SW 1271 (cell line): ENCODE measurements around the gene LTBP1.

Source experiments
- DNase-seq, 2 experiments: peaks; one replicate each; lab custom pipeline; 2025; lab: John Stamatoyannopoulos, UW

Gene LTBP1

DNA sequence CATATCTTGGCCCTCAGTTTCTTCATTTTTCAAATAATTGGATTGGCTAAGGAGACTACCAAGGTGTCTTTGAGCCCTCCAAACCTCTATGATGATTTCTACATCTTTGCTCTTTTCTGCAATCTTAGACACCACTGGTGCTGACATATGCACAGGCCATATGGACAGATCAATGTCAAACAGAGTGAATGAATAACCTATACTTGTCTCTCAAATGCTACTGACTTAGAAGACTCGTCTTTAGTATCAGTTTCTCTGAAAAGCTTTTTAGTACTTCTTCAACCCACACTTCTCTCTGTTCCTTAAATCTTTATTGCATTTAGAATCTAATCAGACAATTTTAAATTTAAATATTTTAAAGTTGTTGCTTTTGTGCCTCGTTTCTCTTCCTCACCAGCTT is 258.2 kb downstream of the LTBP1 start:
- DNase-seq, result no peak

DNA sequence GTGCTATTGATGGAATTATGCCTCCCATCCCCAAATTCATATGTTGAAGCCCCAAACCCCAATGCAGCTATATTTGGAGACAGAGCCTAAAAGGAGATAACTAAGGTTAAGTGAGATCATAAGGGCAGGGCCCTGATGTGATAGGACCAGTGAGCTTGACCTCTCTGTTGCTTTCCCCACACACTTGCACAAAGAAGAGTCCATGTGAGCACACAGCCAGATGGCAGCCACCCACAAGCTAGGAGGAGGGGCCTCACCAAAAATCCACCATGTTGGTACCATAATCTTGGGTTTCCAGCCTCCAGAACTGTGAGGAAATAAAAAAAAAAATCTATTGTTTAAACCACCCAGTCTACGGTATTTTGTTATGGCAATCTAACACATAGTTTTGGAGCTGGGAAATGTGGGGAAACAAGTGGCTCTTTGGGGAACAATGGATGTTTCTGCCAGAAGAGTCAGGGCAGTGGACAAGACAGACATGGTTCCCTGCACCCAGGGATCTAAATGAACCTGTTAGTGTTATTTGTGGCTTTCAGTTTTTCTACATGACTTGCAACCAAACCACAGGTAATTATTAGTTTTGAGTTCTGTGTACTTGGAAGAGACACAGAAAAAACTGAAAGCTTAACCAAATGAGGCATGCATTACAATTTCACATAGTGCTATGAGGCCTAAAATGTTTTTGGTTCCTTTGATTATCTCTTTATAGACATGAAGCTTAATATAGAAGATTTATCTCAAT is 259.1 kb downstream of the LTBP1 start:
- no peak for DNase-seq

DNA sequence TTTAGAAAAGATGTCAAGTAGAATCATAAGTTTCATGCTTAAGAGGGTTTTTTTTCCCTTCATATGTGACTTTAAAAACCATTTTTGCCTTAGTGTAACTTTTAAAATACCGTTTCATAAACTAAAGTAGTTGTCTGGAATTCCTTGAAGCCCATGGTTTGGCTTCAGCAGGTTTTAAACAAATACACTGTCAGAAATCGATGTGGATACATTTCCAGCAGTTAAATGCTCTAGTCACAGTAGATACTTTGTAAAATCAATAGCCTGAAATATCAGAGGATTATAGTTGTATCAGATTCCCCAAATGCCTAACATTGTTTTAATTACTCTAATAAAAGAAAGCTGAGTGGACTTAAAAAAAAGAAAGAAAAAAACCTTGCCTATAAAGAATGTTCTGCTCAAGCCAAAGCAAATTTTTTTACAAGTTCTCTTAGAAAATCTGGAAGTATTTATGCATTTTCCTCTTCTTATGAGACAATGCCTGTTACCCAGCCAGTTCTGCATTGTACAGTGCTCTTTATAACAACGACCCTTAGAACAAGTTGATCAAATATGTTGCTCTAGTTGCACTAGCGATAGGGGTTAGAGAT is 260.5 kb downstream of the LTBP1 start:
- DNase-seq, result no peak

DNA sequence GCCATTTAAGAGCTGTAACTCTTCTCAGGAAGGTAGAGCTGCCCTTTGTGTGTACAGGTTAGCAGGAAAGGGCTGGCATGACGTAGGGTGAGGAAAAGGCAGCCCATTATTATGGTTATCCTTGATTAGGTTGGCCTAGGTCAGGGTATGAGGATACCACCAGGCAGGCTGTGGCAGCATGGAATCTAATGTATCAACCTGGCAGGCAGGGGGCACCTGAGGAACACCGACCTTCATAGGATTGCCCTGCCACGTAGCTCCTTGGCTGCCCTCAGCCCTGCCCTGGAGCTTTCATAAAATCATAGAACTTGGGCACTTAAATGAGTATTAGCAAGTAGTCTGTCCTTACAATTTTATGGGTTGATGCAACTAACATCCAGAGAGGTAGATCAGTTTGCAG is 261.6 kb downstream of the LTBP1 start:
- no peak for DNase-seq

DNA sequence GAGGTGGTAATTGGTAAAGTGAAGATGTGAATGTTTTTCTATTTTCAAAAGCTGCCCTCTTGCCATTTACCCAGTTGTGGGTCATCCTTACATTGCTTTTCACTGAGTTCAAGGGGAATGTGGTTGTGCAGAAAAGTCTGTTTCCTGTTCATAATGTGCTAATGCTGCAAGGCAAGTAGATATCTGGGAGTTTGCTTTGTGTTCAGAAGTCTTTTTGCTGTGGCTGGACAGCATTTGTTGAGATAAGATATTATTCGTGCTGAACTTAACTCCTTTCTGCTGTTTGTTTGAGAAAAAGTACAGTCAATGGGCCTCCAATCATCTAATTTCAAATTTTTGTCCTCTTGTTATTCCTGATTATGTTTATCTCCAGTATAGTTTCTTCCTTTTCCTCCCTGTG is 263.2 kb downstream of the LTBP1 start:
- DNase-seq, result no peak

DNA sequence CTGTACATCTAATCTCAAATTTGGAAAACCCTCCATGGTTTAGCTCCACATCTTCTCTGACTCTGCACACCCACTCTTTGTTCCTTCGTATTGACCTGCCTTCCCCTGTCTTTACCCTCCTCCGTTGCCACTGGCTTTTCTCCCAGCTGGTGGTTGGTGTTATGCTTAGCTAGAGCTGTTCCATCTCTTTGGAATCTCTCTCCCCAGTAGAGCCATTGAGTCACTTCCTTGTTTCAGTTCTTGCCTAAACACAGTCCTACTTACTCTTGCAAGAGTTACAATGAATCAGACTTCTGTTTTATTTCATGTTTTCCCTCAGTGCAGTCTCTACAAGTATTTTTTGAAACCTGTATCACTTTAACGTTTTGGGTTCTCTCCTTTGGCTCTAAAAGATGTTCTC is 263.9 kb downstream of the LTBP1 start:
- peak; percentile 55 to 85 for DNase-seq

DNA sequence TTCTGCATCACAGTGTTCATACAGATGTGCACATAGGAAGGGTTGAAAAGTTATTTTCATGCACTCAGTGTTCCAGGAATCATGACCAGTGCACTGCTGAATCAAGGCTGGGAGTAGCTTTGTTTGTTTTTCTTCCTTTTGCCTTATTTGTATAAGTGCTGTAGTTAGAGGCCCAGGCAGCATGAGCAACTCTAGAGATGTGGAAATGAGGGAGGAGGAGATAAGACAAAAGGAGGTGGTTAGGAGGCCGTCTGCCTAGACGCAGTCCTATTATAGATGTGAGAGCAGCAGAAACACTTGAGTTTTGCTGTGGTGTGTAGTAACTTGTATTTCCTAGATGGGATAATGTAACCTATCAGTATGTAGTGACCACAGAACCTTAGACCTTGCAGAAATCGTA is 265.4 kb downstream of the LTBP1 start:
- no peak for DNase-seq

DNA sequence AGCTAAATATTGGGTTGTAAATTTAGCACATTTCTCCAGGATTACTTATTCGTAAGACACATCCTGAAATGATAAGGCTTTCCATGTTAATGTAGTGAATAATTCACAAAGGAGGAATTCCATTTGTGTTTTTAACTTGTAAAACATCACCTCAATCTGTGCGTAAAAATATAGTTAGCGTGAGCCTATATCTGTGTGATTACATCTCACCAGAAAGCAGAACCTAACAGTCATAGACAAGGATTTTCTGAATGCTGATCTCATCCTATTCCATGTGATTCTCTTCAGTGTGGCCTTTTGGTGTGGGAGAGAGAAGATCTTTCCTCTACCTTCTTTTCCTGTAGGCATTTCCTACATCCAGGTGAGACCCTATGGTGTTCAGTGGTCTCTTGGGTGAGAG is 266.5 kb downstream of the LTBP1 start:
- no peak for DNase-seq

DNA sequence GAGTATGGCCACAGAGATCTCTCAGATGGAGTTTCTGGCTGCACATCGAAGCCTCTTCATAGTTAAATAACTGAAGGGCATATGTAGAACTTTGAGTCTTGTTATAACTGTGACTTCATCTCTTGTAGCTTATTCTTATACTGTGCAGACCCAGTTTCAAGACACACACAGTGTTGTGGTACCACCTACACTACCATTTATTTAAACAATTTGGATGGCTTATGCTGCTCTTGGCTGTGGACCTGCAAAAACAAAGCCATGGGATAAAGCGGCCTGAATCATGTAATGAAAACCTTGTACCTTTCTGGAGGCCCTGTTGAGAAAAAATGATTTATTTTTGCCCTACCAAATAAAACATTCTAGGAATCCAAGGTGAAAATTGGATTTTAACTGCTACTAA is 266.9 kb downstream of the LTBP1 start:
- no peak for DNase-seq

DNA sequence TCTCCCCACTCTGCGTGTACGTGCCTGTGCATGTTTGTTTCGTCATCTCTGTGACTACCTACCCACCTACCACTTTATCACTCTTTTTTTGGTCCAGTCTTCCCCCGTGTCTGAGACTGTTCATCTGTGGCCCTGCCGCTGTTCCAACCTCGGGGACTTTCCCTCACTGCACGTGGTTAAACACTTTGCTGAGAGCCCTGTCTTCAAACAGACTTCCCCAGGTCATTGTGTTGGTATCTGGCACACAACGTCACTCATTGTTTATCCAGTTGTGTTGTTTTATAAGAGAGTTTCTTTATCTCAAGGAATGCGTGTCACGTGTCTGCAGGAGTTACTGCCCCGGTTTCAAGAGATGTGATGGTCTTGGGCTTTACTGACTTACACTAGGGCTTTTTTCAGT is 267.7 kb downstream of the LTBP1 start:
- DNase-seq, result no peak

DNA sequence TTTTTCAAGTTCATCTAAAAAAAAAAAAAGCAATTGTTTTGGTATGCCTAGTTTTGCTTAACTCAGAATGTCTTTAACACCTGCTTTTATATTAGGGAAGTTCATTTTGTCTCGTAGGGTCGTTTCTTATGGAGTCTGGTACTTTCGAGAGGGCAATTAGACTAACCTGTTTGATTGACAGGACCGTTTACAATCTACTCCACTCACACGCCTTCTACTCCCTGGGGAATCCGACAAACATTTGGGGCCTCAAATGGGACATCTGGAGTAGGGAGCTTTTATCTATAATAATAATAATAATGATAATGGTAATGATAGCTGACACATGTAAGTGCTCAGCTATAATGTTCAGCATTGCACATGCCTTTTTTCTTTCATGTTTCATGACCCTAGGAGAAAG is 268.1 kb downstream of the LTBP1 start:
- no peak for DNase-seq

DNA sequence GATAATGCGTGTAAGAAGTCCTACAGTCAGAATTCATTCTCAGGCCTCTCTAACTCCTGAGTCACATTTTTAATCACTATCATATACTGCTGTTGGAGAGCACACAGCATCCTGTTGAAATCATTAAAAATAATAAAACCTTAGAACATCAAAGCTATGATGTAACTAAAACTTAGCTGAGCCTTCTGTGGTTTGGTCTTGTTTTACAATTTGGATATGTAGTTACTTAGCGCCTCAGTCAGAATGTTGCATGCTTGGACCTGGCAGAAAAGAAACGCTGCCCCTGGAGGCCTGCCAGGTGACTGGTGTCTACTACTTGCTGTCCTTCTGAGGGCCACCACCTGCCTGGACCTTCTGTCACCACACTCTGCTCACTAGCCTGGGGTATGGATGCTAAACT is 268.5 kb downstream of the LTBP1 start:
- no peak for DNase-seq

DNA sequence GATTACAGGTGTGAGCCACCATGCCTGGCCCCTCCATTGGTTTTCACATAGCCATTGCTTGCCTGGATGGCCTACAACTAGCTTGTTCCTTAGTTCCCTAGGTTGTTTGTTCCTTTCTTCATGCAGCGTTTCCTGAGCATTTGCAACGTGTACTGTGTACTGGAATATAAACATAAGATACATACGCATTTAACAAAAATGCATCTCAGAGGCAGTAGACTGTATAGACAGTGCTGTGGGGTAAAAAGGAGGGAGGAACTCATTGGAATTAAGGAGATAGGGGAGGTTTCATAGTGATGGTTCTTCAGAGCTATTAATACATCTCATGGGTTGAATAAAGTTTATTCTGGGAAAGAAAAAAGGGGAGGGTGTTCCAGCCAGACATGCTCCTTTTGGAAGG is 269.2 kb downstream of the LTBP1 start:
- DNase-seq, result no peak

DNA sequence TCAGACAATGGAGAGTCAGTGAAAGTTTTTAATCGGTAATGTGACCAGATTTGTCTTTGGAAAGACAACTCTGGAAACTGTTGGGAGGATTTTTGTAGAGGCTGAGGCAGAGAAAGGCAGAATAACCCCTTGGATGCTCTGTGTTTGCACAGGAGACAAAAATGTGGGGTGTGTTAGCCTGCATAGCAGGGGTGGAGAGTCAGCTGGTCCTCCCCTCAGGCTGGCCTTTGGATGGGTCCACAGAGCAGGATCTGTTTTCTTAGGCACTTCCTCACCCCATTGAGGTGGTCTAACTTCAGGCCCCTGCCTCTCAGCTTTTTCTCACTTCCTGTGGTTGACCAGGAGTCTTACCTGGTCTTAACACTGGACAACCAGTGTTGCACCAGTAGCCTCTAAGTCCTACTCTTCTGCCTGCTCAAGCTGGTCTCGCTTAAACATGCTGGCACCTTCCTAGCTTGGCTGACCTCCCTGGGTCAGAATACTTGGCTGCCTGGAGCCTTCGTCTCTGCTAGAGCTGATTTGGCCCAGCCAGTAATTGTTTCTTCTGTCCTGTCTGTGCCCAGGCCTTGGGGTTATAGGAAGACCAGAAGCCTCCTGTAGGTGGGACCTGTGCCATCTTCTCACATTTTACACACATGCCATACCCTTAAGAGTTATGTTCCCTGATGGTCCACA is 269.9 kb downstream of the LTBP1 start:
- no peak for DNase-seq

DNA sequence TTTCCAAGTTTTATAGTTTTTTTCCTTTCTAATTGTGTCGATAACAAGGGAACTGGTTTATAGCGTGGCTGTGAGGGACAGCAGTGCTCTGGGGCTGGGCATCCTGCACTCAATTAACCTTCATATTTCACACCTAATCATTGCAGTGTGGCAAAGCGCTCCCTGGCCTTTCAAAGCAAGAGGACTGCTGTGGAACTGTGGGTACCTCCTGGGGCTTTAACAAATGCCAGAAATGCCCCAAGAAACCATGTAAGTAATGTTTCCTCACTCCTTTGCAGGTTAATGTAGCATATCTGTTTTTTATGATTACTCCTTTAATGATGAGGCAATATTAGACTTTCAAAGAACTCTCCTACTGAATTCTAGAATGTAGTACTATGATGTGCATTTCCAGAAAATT is 270.7 kb downstream of the LTBP1 start:
- DNase-seq, result no peak

DNA sequence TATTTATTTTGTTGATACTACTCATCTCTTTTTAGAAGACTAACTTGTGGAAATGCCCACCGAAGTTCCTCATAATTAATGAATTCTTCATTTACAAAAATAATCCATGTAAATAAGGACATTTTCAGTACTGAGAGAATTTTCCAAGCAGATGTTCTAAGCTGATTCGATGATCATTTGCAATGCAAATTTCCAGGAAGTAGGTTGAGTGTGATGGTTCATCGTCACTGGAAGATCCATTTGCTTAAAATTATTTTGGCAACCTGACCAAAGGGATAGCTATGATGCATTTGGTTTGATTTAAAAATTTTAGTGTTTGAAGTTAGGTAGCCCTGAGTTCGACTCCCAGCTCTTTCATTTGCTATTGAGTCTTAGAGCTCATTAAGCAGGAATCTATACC is 272.4 kb downstream of the LTBP1 start:
- no peak for DNase-seq

DNA sequence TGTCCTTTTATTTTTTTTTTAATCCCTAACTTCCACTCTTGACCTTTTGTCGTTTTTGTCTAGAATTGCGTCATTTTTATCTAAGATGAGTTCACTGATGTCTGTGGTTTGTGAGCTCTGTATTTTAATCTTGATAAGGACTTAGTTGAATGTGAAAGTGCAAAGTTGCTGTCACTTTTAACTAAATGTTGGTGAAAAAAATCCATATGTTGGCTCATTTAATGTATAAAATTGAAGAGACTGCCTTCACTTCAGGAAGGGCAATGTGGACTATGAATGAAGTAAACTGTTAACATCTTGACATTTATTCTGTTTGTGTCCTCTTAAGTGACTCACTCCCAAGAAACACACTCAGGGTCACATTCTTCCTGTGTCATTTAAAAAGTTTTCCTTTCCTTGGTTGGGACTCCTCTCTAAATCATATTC is 273.1 kb downstream of the LTBP1 start:
- peak in 1 of 2 experiments; percentile 41 for DNase-seq

DNA sequence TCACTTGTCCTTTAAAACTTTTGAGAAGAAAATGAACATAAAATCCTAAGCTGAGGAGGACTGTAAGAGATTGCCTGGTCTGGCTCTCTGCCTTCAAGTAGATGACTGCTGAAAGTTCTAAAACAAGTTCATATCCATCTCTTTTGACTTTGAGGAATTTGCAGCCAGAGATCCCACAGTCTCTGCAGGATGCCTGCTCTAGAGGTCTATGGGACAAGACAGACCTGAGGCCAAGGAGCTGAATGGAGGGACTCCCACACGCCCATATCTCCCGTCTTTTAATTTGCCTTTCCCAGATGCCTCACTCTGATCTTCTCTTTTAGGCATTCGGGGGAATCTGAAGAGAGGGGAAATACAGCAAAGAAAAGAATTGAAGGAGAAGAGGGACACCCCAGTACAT is 273.8 kb downstream of the LTBP1 start:
- no peak for DNase-seq

DNA sequence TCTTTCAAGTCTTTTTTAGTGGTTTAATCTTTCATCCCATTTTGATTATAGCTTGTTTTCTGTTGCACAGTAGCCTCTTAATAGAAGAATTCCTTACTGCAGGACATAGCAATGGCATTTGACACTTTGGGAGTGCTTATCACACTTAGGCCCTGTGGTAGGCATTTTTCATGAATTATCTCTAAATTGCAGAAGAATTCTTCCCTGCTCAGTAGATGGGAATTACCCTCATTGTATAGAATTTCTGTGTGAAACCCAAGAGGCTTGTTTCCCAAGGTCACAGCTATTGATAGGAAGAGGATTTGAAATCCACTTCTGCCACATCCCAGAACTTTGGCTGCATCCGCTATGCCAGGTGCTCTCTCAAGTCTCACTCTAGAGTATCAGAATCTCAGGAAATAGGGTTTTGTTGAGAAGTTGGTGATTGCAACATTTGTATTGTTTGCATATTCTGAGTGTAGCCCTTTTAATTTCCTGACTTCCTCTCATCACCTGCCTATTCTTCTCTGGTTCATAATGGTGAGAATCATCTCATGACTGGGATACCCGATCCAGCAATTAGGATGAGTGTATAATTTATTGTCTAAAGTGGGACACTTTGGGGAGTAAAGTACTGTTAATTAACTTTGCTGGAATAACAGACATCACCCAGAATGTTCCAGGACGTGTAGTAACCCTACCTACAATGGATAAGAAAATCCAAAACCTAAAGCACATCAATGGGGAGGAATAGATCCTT is 274.5 kb downstream of the LTBP1 start:
- no peak for DNase-seq

DNA sequence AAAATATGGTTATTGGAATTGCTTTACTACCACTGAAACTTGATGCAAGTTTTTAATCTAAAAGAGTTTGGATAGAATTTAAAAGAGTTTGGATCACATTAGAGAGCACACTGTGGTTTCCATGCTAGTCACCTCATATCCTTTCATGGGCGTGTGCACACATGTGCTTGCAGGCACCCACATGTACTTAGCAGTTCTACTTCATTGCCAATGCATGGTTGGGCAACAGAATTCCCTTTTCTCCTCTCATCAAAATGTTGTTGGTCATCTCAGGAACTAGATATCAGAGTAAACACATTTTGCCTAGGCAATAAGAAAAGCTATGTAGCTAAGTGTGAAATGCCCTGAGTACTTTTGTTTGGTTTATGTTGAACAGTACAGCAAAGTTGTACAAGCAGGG is 275.6 kb downstream of the LTBP1 start:
- no peak for DNase-seq

DNA sequence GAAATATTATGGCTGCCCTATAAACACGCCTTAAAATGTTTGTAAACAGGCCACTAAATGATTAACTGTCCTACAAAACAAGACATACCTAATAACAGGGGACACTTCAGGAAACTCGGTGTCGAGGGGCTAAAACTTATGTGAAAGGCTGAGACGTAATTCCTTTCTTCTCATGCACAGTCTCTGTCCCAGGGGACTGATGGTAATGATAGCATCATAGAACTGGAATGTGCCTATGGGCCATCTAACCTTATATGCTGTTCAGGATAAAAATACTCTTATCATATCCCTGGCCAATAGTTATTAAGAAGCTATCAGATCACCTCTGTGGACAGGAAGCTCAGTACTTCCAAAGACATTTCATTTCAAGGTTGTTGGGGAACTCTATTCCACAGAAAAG is 277.1 kb downstream of the LTBP1 start:
- DNase-seq, result no peak

DNA sequence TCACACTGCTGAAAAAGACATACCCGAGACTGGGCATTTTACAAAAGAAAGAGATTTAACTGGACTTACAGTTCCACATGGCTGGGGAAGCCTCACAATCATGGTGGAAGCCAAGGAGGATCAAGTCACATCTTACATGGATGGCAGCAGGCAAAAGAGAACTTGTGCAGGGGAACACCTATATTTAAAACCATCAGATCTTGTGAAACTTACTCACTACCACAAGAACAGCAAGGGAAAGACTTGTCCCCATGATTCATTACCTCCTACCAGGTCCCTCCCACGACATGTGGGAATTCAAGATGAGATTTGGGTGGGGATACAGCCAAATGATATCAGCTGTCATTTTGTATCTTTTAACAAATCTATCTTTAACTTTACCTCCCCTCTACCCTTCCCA is 278.6 kb downstream of the LTBP1 start:
- no peak for DNase-seq

DNA sequence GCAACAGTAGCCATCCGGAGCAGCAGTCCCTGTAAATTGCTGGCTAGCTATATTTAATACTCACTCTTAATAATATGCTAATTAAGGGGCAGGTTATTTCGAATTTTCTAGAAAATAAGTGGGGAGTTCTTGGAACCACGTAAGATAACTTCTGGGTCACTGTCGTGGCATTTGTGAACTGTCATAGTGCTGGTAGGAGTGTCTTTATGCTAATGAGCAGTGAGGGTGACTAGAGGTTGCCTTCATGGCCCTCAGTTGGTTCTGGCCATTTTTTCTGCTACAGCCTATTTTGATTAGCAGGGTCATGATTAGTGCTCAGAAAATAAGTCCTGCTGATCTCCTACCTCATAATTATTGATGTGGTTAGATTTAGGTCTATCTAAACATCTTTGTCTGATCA is 279.8 kb downstream of the LTBP1 start:
- no peak for DNase-seq
